GM18511 (cell line): Measurements from ENCODE around the gene NCOA5.
A peak's percentile ranks its signal among the peaks of the same experiment; 100 is the strongest.

Experiments
- ATAC-seq: cut with Tn5 transposase; IDR thresholded peaks from one replicate; pipeline ENCODE4 v1.9.1; 2021; ENCODE audit warnings: mild to moderate bottlenecking, moderate library complexity; ENCODE audit not compliant: unreplicated experiment

Gene NCOA5

GRCh38 chr20:46021361-46022359, 68.1 kb downstream of the NCOA5 start:
- no peak for ATAC-seq

- no peak for ATAC-seq
These were observed 69.2 kb downstream of the NCOA5 start for GRCh38 chr20:46020555-46020954.

- no peak for ATAC-seq
These were observed 71.2 kb downstream of the NCOA5 start for GRCh38 chr20:46018611-46019010.

GRCh38 chr20:46018112-46018511, 71.7 kb downstream of the NCOA5 start:
- no peak for ATAC-seq

- ATAC-seq: no peak
These were observed 72.5 kb downstream of the NCOA5 start for GRCh38 chr20:46017272-46017671.

- ATAC-seq: no peak
These were observed 75.0 kb downstream of the NCOA5 start for GRCh38 chr20:46014517-46015396.

- ATAC-seq: peak; percentile 82
These were observed 75.8 kb downstream of the NCOA5 start for GRCh38 chr20:46013829-46014516.

GRCh38 chr20:46013322-46013828, 76.4 kb downstream of the NCOA5 start:
- no peak for ATAC-seq

- ATAC-seq: no peak
These were observed 76.8 kb downstream of the NCOA5 start for GRCh38 chr20:46012921-46013320.

- no peak for ATAC-seq
These were observed 77.9 kb downstream of the NCOA5 start for GRCh38 chr20:46011631-46012482.
